ENCODE data around the gene PKNOX2.

PKNOX2 gene

DNA sequence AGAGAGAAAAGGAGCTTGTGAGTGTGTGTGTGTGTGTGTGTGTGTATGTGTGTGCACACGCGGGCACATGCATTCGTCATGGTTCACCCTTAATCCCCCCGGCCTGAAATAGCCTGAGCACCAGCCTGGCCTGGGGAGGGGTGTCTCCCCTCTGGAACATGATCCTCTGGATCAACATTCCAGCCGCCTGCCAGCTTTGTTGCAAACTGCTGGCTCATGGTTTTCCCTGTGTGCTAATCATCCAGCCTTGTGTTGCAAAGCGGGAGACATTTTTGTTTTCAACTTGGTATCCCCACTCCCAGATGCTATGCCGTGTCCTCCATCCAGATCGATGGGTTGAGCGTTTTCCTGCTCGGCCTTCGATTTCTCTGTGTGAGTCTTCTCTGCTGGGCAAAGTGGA is 237.2 kb downstream of the PKNOX2 start:
- Mint-ChIP-seq H3K27ac (ENCODE audit: low read depth) (no peak overlapping the region), H3K27me3 (peaks cover 100% of the 10 kb centered on the region), H3K36me3 (ENCODE audit: insufficient read depth) (peaks cover 2% of the 10 kb centered on the region), H3K4me1 (peaks cover 10% of the 10 kb centered on the region), H3K4me3 (no peak overlapping the region), H3K9me3 (no peaks in the 10 kb centered on the region)
- ATAC-seq (replicated peaks; ENCODE audit: extremely low read depth, poor library complexity, severe bottlenecking), result no peak
- DNase-seq (ENCODE audit: low spot score in 2 of 2), result no peak

DNA sequence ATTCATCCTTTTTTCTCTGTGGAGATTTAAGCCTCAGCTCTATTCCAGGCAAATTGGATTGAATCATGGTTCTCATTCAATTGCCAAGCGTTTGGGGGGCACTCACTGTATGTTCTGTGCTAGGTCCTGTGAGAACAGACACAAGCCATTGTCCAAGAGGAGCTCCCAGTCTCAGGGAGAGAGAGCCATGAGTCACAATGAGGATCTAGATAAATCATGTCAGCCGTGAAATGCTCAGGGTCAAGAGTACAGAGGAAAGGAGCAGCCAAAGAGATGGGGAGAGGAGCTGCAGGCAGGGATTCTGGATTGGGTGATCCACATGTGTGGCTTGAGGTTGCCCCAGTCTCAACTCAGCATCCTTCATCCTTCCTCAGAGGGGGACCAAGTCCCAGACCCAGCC is 237.9 kb downstream of the PKNOX2 start:
- Mint-ChIP-seq H3K9me3 (no peaks in the 10 kb centered on the region), H3K27me3 (peaks cover 100% of the 10 kb centered on the region), H3K36me3 (ENCODE audit: insufficient read depth) (peaks cover 2% of the 10 kb centered on the region)

DNA sequence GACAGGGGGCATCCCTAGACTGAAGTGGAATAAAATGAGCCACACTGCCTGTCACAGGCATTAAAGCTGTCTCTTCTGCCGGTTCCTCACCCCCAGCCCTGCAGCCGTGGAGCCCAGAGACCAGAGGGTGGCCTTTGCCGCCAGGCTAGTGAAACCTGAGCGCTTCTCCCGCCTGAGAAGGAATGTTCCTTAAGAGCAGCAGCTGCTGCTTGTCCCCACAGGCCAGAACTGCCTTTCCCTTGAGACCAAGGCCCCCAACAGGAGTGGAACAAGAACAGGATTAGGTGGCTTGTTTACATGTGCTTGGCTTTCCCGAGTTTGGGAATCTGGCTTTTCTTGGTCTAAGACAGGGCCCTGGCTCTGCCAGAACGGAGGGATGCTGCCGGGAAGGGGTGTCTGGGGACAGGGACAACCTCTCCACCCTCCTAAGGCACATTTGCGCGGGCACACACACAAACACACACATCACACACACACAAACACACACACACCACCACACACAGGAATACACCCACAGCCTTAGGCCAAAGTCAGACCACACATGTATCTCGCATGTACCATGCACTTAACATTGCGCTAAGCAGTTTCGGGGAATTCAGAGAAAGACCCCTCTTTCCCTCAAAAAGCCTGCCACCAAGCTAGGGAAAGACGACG is 239.7 kb downstream of the PKNOX2 start:
- no peak overlapping the region for H3K4me3 Mint-ChIP-seq
- H3K27me3 Mint-ChIP-seq, result peaks cover 98% of the 10 kb centered on the region
- no peaks in the 10 kb centered on the region for H3K9me3 Mint-ChIP-seq
- DNase-seq (ENCODE audit: low spot score in 2 of 2) (no peak), ATAC-seq (replicated peaks; ENCODE audit: extremely low read depth, poor library complexity, severe bottlenecking) (no peak)
- no peak overlapping the region for H3K27ac Mint-ChIP-seq (ENCODE audit: low read depth)
- H3K36me3 Mint-ChIP-seq (ENCODE audit: insufficient read depth), result peaks cover 2% of the 10 kb centered on the region
- H3K4me1 Mint-ChIP-seq, result peaks cover 10% of the 10 kb centered on the region

More for the DNA sequence above, 237.9 kb downstream of the PKNOX2 start:
- no peak for ATAC-seq (replicated peaks; ENCODE audit: extremely low read depth, poor library complexity, severe bottlenecking)
- Mint-ChIP-seq H3K27ac (ENCODE audit: low read depth) (no peak overlapping the region), H3K4me1 (peaks cover 10% of the 10 kb centered on the region), H3K4me3 (no peak overlapping the region)
- DNase-seq (ENCODE audit: low spot score in 2 of 2), result no peak

DNA sequence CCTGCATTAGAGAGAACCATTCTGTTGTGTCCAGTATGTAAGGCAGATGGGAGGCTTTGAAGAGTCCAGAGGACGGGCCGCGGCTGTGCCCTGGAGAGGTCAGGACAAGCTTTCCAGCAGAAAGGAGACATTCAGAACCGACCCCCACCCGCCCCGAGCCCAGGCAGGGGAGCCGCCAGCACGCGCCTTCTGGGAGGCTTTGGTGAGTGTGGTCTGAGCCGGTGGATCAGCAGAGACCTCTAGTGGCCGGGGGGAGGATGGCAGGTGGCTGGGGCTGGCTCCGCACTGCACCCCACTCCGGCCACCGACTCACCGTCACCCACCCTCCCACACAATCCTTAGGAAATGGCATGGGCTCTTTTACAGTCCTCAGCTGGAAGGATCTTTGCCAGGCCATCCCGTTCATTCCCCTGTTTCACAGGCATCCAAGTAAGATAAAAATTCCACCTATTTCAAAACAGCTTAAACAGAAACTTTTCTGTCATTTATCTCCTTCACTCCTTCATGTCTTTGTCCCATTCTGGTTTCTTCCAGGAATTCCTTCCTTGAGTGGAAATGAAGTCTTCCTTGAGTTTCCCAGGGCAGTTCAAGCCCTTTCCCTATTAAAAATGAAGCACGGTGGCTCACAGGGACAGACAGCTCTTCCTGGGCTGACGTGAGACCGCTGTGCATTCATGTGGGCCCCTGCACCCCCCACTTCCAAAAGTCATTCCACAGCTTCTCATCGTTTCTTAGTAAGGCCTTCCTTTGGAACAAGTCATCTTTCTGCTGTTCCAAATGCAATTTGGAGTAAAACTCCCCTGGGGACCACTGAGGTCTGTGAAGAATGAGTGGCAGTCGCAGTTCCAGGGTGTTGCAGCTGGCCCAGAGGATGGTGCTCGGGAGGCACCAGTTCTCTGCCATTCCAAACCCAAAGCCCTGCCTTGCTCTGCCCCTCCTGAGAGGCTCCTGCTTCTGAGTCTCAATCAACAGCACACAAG is 240.6 kb downstream of the PKNOX2 start:
- H3K27ac Mint-ChIP-seq (ENCODE audit: low read depth), result no peak overlapping the region
- DNase-seq (ENCODE audit: low spot score in 2 of 2) (peak; percentile 42 to 51), ATAC-seq (replicated peaks; ENCODE audit: extremely low read depth, poor library complexity, severe bottlenecking) (peak; percentile 72)

DNA sequence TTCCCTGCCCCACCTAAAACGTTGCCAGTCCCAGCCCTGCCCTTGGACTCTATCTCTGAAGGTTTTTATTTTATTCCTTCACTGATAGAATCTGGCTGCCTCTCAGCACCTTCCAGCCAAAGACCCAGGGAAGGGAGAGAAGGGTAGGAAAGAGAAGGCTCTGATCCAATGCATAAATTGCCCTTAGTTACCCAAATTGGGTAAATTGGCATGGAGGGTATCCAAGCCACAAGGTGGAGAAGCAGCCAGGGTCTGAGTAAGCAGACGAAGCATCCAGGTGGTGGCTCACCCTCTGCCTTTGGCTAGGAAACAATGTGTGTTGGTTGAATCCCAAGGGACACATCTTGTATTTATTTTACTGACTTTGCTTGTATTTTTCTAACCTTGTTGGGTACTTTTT is 242.5 kb downstream of the PKNOX2 start:
- ATAC-seq (replicated peaks; ENCODE audit: extremely low read depth, poor library complexity, severe bottlenecking), result no peak
- no peak overlapping the region for H3K4me3 Mint-ChIP-seq
- H3K9me3 Mint-ChIP-seq, result no peaks in the 10 kb centered on the region
- peaks cover 10% of the 10 kb centered on the region for H3K4me1 Mint-ChIP-seq
- peaks cover 98% of the 10 kb centered on the region for H3K27me3 Mint-ChIP-seq
- DNase-seq (ENCODE audit: low spot score in 2 of 2), result no peak
- H3K27ac Mint-ChIP-seq (ENCODE audit: low read depth), result no peak overlapping the region
- H3K36me3 Mint-ChIP-seq (ENCODE audit: insufficient read depth), result peaks cover 2% of the 10 kb centered on the region

More for the DNA sequence above, 240.6 kb downstream of the PKNOX2 start:
- H3K9me3 Mint-ChIP-seq, result no peaks in the 10 kb centered on the region
- H3K36me3 Mint-ChIP-seq (ENCODE audit: insufficient read depth), result peaks cover 2% of the 10 kb centered on the region
- peaks cover 10% of the 10 kb centered on the region for H3K4me1 Mint-ChIP-seq
- H3K4me3 Mint-ChIP-seq, result no peak overlapping the region
- peaks cover 98% of the 10 kb centered on the region for H3K27me3 Mint-ChIP-seq

DNA sequence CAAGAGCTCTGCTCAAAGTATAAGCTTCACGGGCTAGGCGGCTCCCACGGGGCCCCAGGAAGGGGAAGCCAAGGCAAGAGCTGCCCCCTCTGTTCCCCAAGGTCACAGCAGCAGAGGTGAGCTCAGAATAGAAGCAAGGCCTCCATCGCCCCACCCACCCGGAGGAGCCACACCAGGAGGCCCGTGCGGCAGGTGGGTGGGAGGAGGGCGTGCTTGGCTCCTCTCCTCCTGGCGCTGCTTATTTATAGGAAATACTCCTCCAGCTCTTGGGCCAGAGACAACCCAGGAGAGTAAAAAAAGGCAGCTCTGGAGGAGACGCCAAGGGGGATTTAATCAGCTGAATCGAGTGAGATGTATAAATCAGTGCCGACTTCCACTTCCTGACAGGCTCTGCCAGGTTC is 243.8 kb downstream of the PKNOX2 start:
- Mint-ChIP-seq H3K4me3 (no peak overlapping the region), H3K27me3 (peaks cover 95% of the 10 kb centered on the region), H3K36me3 (ENCODE audit: insufficient read depth) (peaks cover 2% of the 10 kb centered on the region), H3K9me3 (no peaks in the 10 kb centered on the region), H3K4me1 (peaks cover 10% of the 10 kb centered on the region), H3K27ac (ENCODE audit: low read depth) (no peak overlapping the region)
- no peak for DNase-seq (ENCODE audit: low spot score in 2 of 2)
- no peak for ATAC-seq (replicated peaks; ENCODE audit: extremely low read depth, poor library complexity, severe bottlenecking)

DNA sequence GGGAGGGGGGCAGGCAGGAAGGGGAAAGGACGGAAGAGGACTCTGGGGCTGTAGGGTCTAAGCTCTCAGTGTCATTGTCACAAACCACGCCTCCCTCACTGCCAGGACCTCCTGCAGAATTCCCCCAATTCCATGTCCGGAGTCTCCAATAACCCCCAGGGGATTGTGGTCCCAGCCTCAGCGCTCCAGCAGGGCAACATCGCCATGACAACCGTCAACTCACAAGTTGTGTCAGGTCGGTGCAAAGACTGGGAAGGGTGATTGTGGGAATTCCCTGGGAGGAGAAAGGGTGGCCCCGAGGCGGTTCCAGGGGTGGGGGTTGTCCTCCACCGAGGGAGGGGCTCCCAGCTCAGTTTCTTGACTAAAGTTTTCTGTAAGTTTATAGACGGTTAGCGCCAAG is 245.5 kb downstream of the PKNOX2 start:
- Mint-ChIP-seq H3K27me3 (peaks cover 77% of the 10 kb centered on the region), H3K36me3 (ENCODE audit: insufficient read depth) (peaks cover under 1% of the 10 kb centered on the region), H3K4me3 (no peak overlapping the region), H3K4me1 (peaks cover 3% of the 10 kb centered on the region), H3K27ac (ENCODE audit: low read depth) (no peak overlapping the region), H3K9me3 (no peaks in the 10 kb centered on the region)
- ATAC-seq (replicated peaks; ENCODE audit: extremely low read depth, poor library complexity, severe bottlenecking) (no peak), DNase-seq (ENCODE audit: low spot score in 2 of 2) (no peak)

DNA sequence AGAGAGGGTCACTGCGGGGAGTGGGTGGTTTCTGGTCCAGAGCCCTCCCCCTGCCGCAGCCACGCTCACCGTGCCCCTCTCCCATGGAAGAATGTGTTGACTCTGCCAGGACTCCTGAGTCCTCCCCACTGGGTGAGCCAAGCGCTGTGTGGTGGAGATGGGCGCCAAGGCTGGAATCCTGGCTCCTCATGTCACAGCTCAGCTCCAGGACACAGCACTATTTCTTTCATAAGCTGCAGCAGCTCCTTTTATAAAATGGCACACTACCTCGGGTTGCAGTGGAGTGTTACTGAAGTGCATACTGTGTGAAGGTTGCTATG is 247.6 kb downstream of the PKNOX2 start:
- Mint-ChIP-seq H3K27ac (ENCODE audit: low read depth) (no peak overlapping the region), H3K4me1 (no peaks in the 10 kb centered on the region), H3K36me3 (ENCODE audit: insufficient read depth) (no peaks in the 10 kb centered on the region), H3K4me3 (no peak overlapping the region), H3K27me3 (peaks cover 57% of the 10 kb centered on the region), H3K9me3 (no peaks in the 10 kb centered on the region)
- no peak for ATAC-seq (replicated peaks; ENCODE audit: extremely low read depth, poor library complexity, severe bottlenecking)
- no peak for DNase-seq (ENCODE audit: low spot score in 2 of 2)

DNA sequence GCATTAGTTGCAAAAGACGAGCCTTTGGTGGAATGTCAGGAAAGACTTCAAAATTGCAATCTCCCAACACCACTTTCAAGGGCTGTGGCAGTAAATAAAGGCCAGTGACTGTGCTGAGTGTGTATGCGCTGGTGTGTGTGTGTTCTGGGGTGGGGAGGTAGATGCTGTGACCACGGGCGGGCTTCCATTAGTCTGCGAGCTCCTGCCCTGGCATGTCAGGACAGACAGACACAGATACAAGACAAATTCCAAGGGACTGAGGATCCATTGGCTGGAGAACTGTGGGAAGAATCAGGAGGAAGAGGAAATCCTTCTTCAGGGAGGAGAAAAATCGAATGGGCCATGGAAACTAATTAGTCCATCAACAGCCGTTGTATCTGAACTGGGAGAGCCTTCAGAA is 248.0 kb downstream of the PKNOX2 start:
- peaks cover 55% of the 10 kb centered on the region for H3K27me3 Mint-ChIP-seq
- DNase-seq (ENCODE audit: low spot score in 2 of 2), result no peak
- no peak overlapping the region for H3K27ac Mint-ChIP-seq (ENCODE audit: low read depth)
- H3K36me3 Mint-ChIP-seq (ENCODE audit: insufficient read depth), result no peaks in the 10 kb centered on the region
- no peaks in the 10 kb centered on the region for H3K4me1 Mint-ChIP-seq
- H3K4me3 Mint-ChIP-seq, result no peak overlapping the region
- no peak for ATAC-seq (replicated peaks; ENCODE audit: extremely low read depth, poor library complexity, severe bottlenecking)
- H3K9me3 Mint-ChIP-seq, result no peaks in the 10 kb centered on the region

DNA sequence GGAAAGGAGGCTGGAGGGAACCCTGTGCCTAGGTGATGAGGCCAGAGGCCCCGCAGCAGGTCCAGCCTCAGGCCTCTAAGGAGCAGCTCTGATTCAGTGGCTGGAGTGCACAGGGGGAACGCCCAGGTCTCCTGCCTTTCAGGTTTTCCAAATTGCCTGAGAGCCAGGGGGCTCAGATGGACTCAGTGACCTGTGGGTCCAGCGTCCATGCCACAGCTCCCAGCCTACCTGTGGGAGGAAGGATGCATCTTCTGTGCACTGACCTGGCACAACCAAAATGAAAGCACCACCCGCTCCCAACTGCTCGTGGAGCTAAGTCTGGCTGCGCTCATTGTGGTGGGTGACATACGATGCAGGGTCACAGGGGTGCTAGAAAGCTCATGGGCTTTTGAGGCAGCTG is 248.7 kb downstream of the PKNOX2 start:
- Mint-ChIP-seq H3K4me3 (no peak overlapping the region), H3K4me1 (no peaks in the 10 kb centered on the region), H3K9me3 (no peaks in the 10 kb centered on the region), H3K27ac (ENCODE audit: low read depth) (no peak overlapping the region), H3K36me3 (ENCODE audit: insufficient read depth) (no peaks in the 10 kb centered on the region), H3K27me3 (peaks cover 55% of the 10 kb centered on the region)
- ATAC-seq (replicated peaks; ENCODE audit: extremely low read depth, poor library complexity, severe bottlenecking) (no peak), DNase-seq (ENCODE audit: low spot score in 2 of 2) (no peak)

DNA sequence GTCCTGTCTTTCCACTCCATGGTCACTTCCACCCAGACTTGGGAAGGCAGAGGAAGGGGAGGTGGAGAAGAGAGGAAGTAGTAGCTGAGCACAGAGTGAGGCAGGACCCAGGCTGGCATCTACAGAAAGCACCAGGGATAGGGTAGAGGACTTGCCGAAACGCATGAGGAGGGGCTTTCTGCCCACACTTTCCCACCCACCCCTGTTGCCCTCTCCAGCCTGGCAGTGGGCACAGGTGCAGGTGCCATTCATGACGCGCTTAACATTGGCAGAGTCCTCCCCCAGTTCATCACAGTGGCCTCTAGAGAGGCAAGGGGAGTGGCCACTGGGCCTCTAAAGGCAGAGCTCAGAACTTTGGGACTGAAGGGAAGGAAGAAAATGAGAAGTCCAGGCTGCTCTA is 249.6 kb downstream of the PKNOX2 start:
- Mint-ChIP-seq H3K27ac (ENCODE audit: low read depth) (no peak overlapping the region), H3K4me1 (no peaks in the 10 kb centered on the region), H3K9me3 (no peaks in the 10 kb centered on the region), H3K27me3 (peaks cover 57% of the 10 kb centered on the region), H3K36me3 (ENCODE audit: insufficient read depth) (no peaks in the 10 kb centered on the region), H3K4me3 (no peak overlapping the region)
- DNase-seq (ENCODE audit: low spot score in 2 of 2) (no peak), ATAC-seq (replicated peaks; ENCODE audit: extremely low read depth, poor library complexity, severe bottlenecking) (no peak)

DNA sequence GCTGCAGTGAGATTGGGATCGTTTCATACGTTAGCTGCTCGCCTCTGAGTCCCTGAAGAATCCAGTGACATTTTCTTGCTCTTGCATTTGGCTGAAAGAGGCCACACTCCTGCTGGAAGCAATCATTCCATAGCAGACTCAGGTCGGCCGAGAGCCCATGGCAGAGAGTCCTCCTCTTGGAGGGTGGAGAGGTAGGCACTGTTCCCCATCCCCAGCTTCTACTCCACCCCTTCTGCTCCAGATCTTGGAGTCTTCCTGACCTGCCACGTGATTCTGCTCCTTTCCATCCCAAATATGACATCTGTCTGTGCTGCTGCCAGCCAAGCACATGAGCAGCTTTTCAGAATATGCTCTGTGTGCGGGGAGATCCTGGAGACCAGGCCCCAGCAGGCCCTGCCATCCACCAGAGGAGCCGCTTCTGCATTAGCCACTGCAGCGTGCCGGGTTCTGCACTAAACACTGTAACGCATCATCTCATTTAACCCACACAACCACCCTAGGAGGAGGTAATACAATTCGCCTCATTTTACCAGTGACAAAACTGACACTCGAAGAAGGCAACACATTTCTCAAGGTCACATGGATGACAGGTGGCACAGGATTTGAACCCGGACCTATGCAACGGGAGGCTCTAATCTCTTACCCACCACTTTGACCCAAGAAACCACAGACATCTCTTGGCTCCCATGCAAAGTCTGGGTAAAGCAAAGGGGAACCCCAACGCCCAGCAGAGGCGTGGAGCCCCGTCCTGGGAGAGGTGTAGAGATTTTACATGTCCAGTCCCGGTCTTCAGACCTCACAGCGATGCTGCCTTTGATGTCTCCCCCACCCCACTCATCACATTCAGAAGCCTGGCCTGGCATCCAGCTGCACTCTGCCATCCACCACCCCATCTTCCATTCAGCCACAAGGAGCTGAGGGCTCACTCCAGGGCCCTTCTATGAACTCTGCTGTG is 252.7 kb downstream of the PKNOX2 start:
- H3K4me1 Mint-ChIP-seq, result no peaks in the 10 kb centered on the region
- no peaks in the 10 kb centered on the region for H3K9me3 Mint-ChIP-seq
- no peaks in the 10 kb centered on the region for H3K36me3 Mint-ChIP-seq (ENCODE audit: insufficient read depth)
- peaks cover 39% of the 10 kb centered on the region for H3K27me3 Mint-ChIP-seq
- H3K27ac Mint-ChIP-seq (ENCODE audit: low read depth), result no peak overlapping the region
- H3K4me3 Mint-ChIP-seq, result no peak overlapping the region
- DNase-seq (ENCODE audit: low spot score in 2 of 2), result no peak
- ATAC-seq (replicated peaks; ENCODE audit: extremely low read depth, poor library complexity, severe bottlenecking), result no peak
